GM18861 (cell line): ENCODE results near the gene MAL.

ENCODE experiments used
- ATAC-seq: cut with Tn5 transposase; IDR thresholded peaks from one replicate; pipeline ENCODE4 v1.9.1; 2021; ENCODE audit not compliant: unreplicated experiment

Gene MAL

DNA sequence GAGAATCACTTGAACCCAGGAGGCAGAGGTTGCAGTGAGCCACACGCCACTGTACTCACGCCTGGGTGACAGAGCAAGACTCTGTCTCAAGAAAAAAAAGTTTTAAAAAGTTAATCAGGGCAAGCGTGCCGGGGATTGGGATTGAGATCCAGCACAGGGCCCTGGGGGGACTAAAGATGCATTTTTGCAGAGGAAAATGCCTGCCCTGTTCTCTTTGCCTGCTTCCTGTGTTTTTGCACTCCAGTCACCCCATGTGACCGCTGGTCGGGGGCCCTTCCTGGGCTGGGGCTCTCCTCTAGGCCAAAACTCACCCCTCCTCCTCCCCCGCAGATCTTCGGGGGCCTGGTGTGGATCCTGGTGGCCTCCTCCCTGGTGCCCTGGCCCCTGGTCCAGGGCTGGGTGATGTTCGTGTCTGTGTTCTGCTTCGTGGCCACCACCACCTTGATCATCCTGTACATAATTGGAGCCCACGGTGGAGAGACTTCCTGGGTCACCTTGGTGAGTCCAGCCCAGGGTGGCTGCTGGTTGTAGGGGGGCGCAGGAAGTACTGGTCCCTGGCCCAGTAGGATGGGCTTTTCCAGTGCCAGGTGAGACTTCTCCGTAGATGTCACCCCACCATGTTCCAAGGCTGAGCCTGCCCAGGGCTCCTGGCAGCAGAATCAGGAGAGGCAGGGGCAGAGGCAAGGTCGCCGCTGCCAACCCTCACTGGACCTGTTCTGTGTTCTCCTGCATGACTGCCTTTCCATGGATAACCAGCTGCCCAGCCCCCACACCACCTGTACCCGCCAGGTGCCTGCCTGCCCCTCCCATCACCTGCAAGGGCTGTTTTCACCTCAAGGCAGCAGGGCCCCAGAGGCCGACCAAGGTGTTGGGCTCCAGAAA lies 22.4 kb downstream of the MAL start:
- ATAC-seq: no peak

DNA sequence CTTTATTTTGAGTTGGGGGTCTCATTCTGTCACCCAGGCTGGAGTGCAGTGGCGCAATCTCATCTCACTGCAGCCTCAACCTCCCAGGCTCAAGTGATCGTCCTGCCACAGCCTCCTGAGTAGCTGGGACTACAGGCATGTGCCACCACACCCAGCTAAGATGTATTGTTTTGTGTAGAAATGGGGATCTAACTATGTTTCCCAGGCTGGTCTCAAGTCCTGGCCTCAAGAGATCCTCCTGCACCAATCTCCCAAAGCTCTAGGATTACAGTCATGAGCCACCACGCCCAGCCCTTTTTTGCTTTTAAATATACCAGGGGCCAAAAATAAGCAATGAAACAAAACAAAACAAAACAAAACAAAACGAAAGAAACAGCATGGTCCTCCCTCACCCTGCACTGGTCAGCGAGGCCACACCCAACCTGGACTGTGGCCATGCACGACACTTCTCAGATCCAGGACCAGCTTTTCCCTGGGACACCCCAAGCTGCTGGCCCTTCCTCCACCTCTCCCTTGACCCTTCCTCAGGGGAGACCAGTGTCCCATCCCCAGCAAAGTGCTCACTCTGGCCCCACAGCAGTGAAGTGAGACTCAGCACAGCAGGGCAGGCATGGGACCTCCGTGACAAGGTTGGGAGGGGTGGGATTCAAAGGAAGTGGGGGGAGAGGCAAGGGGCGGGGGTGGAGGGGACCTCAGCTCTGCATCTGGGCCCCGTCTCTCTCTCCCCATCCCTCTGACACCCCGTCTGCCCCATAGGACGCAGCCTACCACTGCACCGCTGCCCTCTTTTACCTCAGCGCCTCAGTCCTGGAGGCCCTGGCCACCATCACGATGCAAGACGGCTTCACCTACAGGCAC lies 23.5 kb downstream of the MAL start:
- ATAC-seq: no peak

DNA sequence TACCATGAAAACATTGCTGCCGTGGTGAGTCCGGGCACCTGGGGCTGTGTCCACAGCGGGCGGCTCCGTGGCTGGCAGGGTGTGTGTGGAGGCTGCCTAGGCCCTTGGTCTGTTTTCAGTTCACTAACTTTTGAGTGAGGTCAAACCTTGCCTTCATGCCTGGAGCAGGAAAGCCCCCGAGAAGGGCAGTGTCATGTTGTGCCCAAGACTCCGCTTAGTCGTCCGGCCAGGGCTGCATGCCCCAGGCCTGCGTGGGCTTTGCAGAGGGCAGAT lies 24.1 kb downstream of the MAL start:
- ATAC-seq: no peak

GRCh38 chr2:95049961-95050360 lies 24.5 kb downstream of the MAL start:
- ATAC-seq: no peak

GRCh38 chr2:95050385-95051300 lies 25.1 kb downstream of the MAL start:
- no peak for ATAC-seq

DNA sequence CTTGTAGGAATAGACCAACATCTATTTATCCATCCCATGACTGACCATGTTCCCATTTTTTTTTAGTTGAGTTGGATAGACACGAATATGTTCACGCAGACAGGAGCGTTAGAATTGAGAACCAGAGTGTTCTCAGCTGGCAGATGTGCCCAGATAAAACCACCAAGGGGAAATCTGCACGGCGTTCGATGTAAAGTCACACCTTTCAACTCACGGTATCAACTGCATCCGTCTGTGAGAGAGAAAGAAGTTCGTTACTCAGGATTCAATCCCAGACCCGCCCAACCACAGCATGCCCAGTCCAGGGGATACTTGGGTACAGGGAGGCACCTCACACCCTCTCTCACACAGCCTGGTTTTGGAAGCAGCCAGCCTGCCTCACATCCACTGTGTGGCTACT lies 26.1 kb downstream of the MAL start:
- ATAC-seq: no peak

- ATAC-seq: no peak
These were observed 26.8 kb downstream of the MAL start for GRCh38 chr2:95052307-95052706.

DNA sequence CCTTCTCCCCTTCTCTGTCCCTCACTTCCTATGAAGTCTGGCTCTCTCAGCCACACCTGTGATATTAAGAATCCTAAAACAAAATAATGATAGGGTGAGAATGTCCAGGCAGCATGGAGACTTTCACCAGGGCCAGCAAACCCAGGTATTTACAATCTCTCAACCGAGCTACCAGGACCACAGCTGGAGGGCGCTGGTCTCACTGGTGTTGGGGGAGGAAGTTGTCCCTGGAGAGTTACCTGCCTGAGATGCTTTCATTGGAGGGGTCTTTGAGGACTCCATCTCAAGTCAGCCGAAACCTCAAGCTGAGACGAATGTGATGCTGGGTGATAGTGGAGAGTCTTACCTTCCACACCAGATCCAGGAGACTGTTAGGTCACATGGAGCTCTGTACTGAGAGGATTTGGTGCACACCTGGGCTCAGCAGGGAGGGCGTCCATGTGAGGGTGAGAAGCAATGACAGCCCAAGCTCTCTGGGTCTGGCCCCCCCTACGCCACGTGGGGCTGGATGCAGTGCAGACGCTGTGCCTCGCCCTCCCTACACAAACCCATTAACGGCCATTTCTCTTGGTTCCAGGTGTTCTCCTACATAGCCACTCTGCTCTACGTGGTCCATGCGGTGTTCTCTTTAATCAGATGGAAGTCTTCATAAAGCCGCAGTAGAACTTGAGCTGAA lies 27.4 kb downstream of the MAL start:
- ATAC-seq: no peak

GRCh38 chr2:95053543-95053942 lies 28.0 kb downstream of the MAL start:
- no peak for ATAC-seq

DNA sequence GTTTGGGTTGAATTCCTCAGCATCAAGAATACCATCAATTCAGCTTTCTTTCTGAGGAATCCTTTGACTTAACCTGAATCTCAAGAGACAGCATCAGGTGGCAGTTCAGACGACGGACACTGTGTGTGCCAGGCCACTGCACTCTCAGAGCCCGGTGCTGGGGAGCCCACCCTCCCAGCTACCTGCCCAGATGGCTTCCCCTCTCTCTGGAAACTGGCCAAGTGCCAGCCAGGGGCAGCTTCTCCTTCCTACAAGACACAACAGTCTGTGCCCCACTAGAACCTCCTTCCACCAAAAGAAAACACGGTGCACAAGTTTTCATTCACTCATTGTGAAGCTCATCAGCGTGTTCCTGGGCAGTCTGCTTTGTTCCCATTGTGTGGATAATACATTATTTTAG lies 28.5 kb downstream of the MAL start:
- no peak for ATAC-seq

DNA sequence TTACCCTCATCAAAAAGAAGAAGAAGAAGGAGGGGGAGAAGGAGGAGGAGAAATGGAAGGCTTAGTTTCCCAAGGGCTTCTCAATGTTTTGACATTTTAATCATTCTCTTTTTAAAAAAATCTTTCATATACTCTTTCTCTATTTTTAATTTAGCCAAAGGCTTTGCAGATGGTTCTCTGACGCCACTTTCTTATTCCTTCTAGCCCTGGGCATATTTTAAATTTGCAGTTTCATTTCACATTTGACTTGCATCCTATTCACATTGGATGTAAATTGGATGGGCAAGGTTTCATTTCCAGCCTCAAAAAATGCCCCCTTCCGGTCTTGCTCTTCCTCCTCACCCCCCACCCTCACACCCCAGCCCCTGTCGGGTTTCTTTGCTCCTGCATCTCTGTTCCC lies 29.8 kb downstream of the MAL start:
- no peak for ATAC-seq

- no peak for ATAC-seq
These were observed 30.5 kb downstream of the MAL start for GRCh38 chr2:95056044-95056443.

DNA sequence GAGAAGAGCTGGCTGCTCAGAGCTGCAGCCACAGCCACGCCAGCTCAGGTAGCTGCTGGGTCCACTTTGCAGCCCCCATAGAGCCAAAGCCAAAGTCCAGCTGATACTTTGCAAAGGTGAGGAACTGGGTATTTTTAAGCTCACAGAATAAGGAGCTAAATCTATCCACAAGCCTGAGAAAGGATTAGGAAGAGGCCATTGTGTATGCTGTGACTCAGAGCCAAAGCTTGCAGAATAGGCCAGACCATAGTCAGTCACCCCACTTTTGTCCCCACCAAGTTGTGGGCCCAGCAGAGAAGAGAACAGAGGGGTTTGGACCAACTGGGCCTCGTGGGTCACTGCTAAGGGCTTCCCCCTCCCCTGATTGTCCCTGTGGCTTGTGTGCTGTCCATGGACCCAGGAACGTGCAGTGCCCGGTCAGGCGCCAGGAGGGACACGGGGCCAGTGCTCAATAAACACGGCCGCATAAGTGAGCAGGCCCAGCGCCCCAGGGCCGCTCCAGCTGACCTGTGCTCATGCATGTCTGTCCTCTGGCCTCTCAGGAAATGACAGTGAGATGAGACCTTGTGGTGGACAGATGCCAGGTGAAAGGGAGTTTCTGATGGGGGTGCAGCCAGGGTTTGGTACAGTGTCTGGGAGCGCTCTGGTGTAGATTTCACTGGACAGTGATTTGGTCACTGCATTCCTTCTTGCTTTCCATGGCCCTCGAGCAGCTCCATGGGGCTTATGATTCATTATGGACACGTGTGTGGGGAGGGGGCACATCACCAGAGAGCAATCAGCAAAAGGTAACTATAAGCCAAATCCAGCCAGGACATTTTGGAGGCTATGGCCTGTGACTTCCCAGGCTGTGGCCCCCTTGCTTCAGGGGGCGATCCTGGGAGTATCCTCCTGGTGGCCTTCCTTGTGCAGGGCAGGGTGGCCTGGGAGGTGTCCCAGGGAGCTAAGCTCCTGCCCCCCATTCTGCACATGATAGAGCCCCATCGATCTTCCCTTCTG lies 31.3 kb downstream of the MAL start:
- no peak for ATAC-seq

- no peak for ATAC-seq
These were observed 32.2 kb downstream of the MAL start for GRCh38 chr2:95057535-95058370.

DNA sequence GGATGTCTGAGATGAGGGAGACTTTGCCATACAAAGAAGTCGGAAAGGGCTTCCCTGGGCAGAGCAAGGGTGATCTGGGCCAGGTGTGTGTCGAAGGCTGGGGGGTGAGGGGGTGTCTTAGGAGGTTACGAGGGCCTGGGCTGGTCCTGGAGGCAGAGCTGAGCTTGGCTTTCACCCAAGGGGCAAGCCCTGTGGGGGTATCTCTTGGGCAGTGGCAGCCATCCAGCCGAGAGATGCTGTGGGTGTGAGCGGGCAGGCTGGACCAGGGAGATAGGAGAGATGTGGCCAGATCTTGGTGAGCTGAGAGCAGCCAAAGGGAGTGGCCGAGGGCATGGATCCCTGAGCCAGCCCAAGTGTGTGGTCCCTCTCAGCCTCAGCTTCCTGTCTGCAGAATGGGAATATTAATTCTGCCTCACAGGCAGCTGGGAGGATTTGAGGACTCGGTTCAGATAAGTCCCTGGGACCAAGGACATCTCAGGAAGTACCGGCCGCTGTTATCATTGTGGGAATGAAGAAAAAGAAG lies 33.0 kb downstream of the MAL start:
- ATAC-seq: no peak

GRCh38 chr2:95058989-95059641 lies 33.6 kb downstream of the MAL start:
- ATAC-seq: no peak

DNA sequence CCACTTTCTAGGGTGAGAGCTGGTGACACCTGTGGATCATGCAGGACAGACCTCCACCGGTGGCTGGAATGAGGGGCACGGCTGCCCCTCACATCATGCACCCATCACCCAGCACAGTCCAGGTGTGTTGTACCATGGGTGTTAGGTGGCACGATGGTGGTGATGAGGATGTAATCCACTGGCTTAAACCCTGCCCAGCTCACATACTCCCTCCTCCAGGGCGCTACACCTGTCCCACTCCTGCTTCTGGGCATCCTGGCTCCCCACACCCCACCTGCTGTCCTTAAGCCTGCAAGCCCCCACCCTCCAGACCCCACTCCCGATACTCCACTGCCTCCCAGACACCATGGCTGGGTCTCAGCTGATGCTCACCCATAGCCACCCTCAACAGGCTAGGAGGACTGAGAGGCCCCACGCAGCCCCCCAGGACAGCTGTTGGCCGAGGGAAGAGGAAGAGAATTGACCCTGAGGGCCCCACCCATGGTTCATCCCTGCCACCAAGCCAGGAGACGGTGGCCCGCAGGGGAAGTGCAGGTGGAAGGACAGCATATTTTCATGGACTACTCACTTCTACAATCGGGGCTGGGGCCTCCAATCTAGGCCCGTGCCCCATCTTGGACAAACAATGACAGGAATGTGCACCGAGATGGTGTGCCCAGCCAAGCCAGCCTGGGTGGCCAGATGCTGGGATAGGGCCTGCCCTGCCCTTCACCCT lies 34.3 kb downstream of the MAL start:
- ATAC-seq: no peak
